Endodermal cell (in vitro differentiated cells): ENCODE data around the gene RGS6. TPM values are rescaled to one million over a fixed set of nuclear protein-coding genes. Genes with fewer than 3 reads are reported as not detected.

ENCODE experiments used
- DNase-seq: peaks from one replicate; pipeline ENCODE4 v3.0.0-alpha.2; 2017
- H3K27ac ChIP-seq: 2 replicates; pipeline ENCODE4 v1.5.1; 2013; ENCODE audit warnings: mild to moderate bottlenecking, low read depth, low read length, moderate library complexity
- H3K27me3 ChIP-seq: 2 replicates; pipeline ENCODE4 v1.6.1; 2013; ENCODE audit warnings: mild to moderate bottlenecking, low read length, moderate library complexity; ENCODE audit not compliant: insufficient read depth, control insufficient read depth, poor library complexity, severe bottlenecking
- H3K36me3 ChIP-seq: 2 replicates; pipeline ENCODE4 v1.7.0; 2013; ENCODE audit warnings: mild to moderate bottlenecking, low read length, moderate library complexity; ENCODE audit not compliant: control insufficient read depth, insufficient read depth
- H3K4me1 ChIP-seq: one replicate; pipeline ENCODE4 v1.7.0; 2013; ENCODE audit warnings: low read length; ENCODE audit not compliant: control insufficient read depth, insufficient read depth
- H3K4me3 ChIP-seq: 2 replicates; pipeline ENCODE4 v1.5.1; 2013; ENCODE audit warnings: mild to moderate bottlenecking, low read length, moderate library complexity
- H3K9ac ChIP-seq: 2 replicates; pipeline ENCODE4 v1.6.1; 2013; ENCODE audit warnings: mild to moderate bottlenecking, low read length, moderate library complexity; ENCODE audit not compliant: poor library complexity, severe bottlenecking; ENCODE audit errors: extremely low read depth
- H3K9me3 ChIP-seq: 2 replicates; pipeline ENCODE4 v1.6.1; 2013; ENCODE audit warnings: mild to moderate bottlenecking, low read length, moderate library complexity; ENCODE audit not compliant: control insufficient read depth
- H3K27ac Mint-ChIP-seq: 2 replicates; pipeline ENCODE4 v1.8.0; 2020; ENCODE audit warnings: mixed read lengths
- H3K27me3 Mint-ChIP-seq: 2 replicates; pipeline ENCODE4 v1.8.0; 2021; ENCODE audit warnings: mild to moderate bottlenecking, mixed read lengths; ENCODE audit not compliant: insufficient read depth
- H3K36me3 Mint-ChIP-seq: 2 replicates; pipeline ENCODE4 v1.8.0; 2020; ENCODE audit warnings: low read depth, mixed read lengths
- H3K4me1 Mint-ChIP-seq: 2 replicates; pipeline ENCODE4 v1.8.0; 2020; ENCODE audit warnings: mixed read lengths
- H3K4me3 Mint-ChIP-seq: 2 replicates; pipeline ENCODE4 v1.8.0; 2020; ENCODE audit warnings: mild to moderate bottlenecking, moderate library complexity, mixed read lengths
- H3K9me3 Mint-ChIP-seq: 2 replicates; pipeline ENCODE4 v1.8.0; 2020; ENCODE audit warnings: mild to moderate bottlenecking, mixed read lengths
- CTCF ChIP-seq: fragments of 200-600 bp; sonication (generic); conservative IDR thresholded peaks from 2 replicates; pipeline ENCODE4 v1.5.0; 2021; ENCODE audit warnings: antibody characterized with exemption, mild to moderate bottlenecking
- WGBS, 2 experiments: methylation state at CpG; one replicate each; pipeline versions ENCODE4 v1.1.5 to v1.1.7; 2013; ENCODE audit warnings: missing lambda C conversion rate in 2 of 2, mixed read lengths in 1 of 2; ENCODE audit not compliant: insufficient coverage in 1 of 2, insufficient read length in 1 of 2; 5-methylcytosine and 5-hydroxymethylcytosine counted together
- total RNA-seq, 2 donors: library from RNA; stranded (reverse); fragmentation: NEBNext Ultra II Directional in 1 of 2; extraction: Animal tissue kit (Norgen Biotek cat#: 25700) in 1 of 2; gene quantifications; 2 replicates in 1 of 2; 3 replicates in 1 of 2; pipeline ENCODE4 v1.2.1, GENCODE V29; 2021

The RGS6 gene
- total RNA-seq, 2 donors from 2014 or later = 10.1 to 16.3 TPM

- Mint-ChIP-seq H3K4me1 (no peaks in the 10 kb centered on the region), H3K4me3 (no peak overlapping the region), H3K9me3 (peaks cover 10% of the 10 kb centered on the region), H3K36me3 (peaks cover 7% of the 10 kb centered on the region), H3K27ac (no peak overlapping the region), H3K27me3 (no peaks in the 10 kb centered on the region)
- DNase-seq = no peak
- no peaks in the 10 kb centered on the region for H3K4me1 ChIP-seq
- peaks cover 4% of the 10 kb centered on the region for H3K9me3 ChIP-seq
- H3K4me3 ChIP-seq = no peak overlapping the region
- 93 to 100% methylated on average over 1 to 3 of the region's 3 CpGs for WGBS, 2 experiments
- H3K36me3 ChIP-seq = no peaks in the 10 kb centered on the region
- H3K27ac ChIP-seq = no peak overlapping the region
- no peak overlapping the region for H3K9ac ChIP-seq
- no peak for TF ChIP-seq CTCF
- no peaks in the 10 kb centered on the region for H3K27me3 ChIP-seq
Measured at GRCh38 chr14:72538387-72538786, 606.2 kb downstream of the RGS6 start.

- H3K4me1 Mint-ChIP-seq = peaks cover 6% of the 10 kb centered on the region
- no peak overlapping the region for H3K27ac Mint-ChIP-seq
- no peak for TF ChIP-seq CTCF
- no peaks in the 10 kb centered on the region for H3K36me3 Mint-ChIP-seq
- 87 to 93% methylated on average over 8 to 14 of the region's 14 CpGs for WGBS, 2 experiments
- H3K4me3 Mint-ChIP-seq = no peak overlapping the region
- H3K9me3 Mint-ChIP-seq = no peaks in the 10 kb centered on the region
- Histone ChIP-seq H3K4me3 (no peak overlapping the region), H3K9me3 (no peaks in the 10 kb centered on the region), H3K27ac (no peak overlapping the region), H3K27me3 (no peaks in the 10 kb centered on the region), H3K4me1 (no peaks in the 10 kb centered on the region), H3K36me3 (no peaks in the 10 kb centered on the region), H3K9ac (no peak overlapping the region)
- no peaks in the 10 kb centered on the region for H3K27me3 Mint-ChIP-seq
- DNase-seq = no peak
Measured at GRCh38 chr14:72539661-72540315, 607.6 kb downstream of the RGS6 start.

GRCh38 chr14:72540836-72541235, 608.6 kb downstream of the RGS6 start:
- no peak overlapping the region for H3K27ac ChIP-seq
- Mint-ChIP-seq H3K27ac (no peak overlapping the region), H3K4me3 (no peak overlapping the region), H3K9me3 (no peaks in the 10 kb centered on the region), H3K27me3 (no peaks in the 10 kb centered on the region), H3K36me3 (no peaks in the 10 kb centered on the region), H3K4me1 (peaks cover 7% of the 10 kb centered on the region)
- H3K9ac ChIP-seq = no peak overlapping the region
- DNase-seq = no peak
- H3K4me1 ChIP-seq = no peaks in the 10 kb centered on the region
- H3K4me3 ChIP-seq = no peak overlapping the region
- no peaks in the 10 kb centered on the region for H3K27me3 ChIP-seq
- no peak for TF ChIP-seq CTCF
- H3K36me3 ChIP-seq = no peaks in the 10 kb centered on the region
- 89 to 96% methylated on average over 4 to 6 of the region's 6 CpGs for WGBS, 2 experiments
- no peaks in the 10 kb centered on the region for H3K9me3 ChIP-seq
